K562 (cell line): ENCODE measurements around the gene SCYL1. TPM values are rescaled to one million over a fixed set of nuclear protein-coding genes. Genes with fewer than 3 reads are reported as not detected.

Experiments
- CSDE1 ChIP-seq, 2 experiments: fragments of 450-650 bp; IDR thresholded peaks; 2 replicates each; pipeline ENCODE4 v1.6.1; 2016; ENCODE audit warnings: mild to moderate bottlenecking in 1 of 2
- CTCF ChIP-seq, 3 experiments: IDR thresholded peaks in 2 of 3; conservative IDR thresholded peaks in 1 of 3; 2 replicates each; pipeline ENCODE4 v1.5.1; 2011 to 2012; ENCODE audit warnings: low read length in 3 of 3, mild to moderate bottlenecking in 3 of 3, control low read depth in 2 of 3, improper control_type of control experiment in 1 of 3, inconsistent platforms in 1 of 3, low read depth in 1 of 3, mixed read lengths in 1 of 3, moderate library complexity in 1 of 3; ENCODE audit not compliant: insufficient read depth in 2 of 3
- DPF2 ChIP-seq: fragments of 450-650 bp; IDR thresholded peaks from 2 replicates; pipeline ENCODE4 v1.6.1; 2016
- HLTF ChIP-seq: fragments of 450-650 bp; IDR thresholded peaks from 2 replicates; pipeline ENCODE4 v1.6.1; 2016
- HMGXB4 ChIP-seq: sonication (generic); formaldehyde crosslinking; IDR thresholded peaks from 2 replicates; pipeline ENCODE4 v1.8.1; 2023; ENCODE audit warnings: mild to moderate bottlenecking, missing genetic modification reagents
- HNRNPL ChIP-seq: fragments of 200-400 bp; formaldehyde crosslinking; IDR thresholded peaks from 2 replicates; pipeline ENCODE4 v1.6.1; 2017; ENCODE audit warnings: low read depth, mild to moderate bottlenecking, low read length
- ID3 ChIP-seq, 2 experiments: fragments of 250-450 bp in 1 of 2; fragments of 450-650 bp in 1 of 2; sonication (Bioruptor Pico) in 1 of 2; IDR thresholded peaks; 2 replicates each; pipeline versions ENCODE4 v1.6.1 to v1.8.0; 2016 to 2021; ENCODE audit warnings: mild to moderate bottlenecking in 2 of 2, moderate library complexity in 2 of 2, missing compliant biosample characterization in 1 of 2, missing genetic modification characterization in 1 of 2
- MAFK ChIP-seq: IDR thresholded peaks from 2 replicates; pipeline ENCODE4 v1.6.1; 2011; ENCODE audit warnings: low read length, improper control_type of control experiment
- POU5F1 ChIP-seq: fragments of 150-350 bp; IDR thresholded peaks from 2 replicates; pipeline ENCODE4 v1.6.1; 2014; ENCODE audit warnings: borderline replicate concordance, low read length, low read depth, mild to moderate bottlenecking; ENCODE audit not compliant: partially characterized antibody
- RNF2 ChIP-seq: sonication (generic); IDR thresholded peaks from 2 replicates; pipeline ENCODE4 v1.6.1; 2016
- SMARCB1 ChIP-seq: IDR thresholded peaks from 2 replicates; pipeline ENCODE4 v1.6.1; 2011; ENCODE audit warnings: improper control_type of control experiment, low read depth; ENCODE audit not compliant: insufficient read length
- STAT5B ChIP-seq: fragments of 250-450 bp; sonication (Bioruptor Pico); IDR thresholded peaks from 2 replicates; pipeline ENCODE4 v1.8.0; 2021; ENCODE audit warnings: mild to moderate bottlenecking, inconsistent platforms
- TBL1XR1 ChIP-seq, 2 experiments: IDR thresholded peaks; 2 replicates each; pipeline ENCODE4 v1.6.1; 2012; ENCODE audit warnings: improper control_type of control experiment in 2 of 2, low read length in 2 of 2, mild to moderate bottlenecking in 1 of 2
- XRCC4 ChIP-seq: IDR thresholded peaks from one replicate; pipeline ENCODE4 v1.6.1; 2011; ENCODE audit not compliant: insufficient read depth, insufficient read length; ENCODE audit errors: extremely low read depth
- ZNF280A ChIP-seq: fragments of 450-650 bp; IDR thresholded peaks from 2 replicates; pipeline ENCODE4 v1.6.1; 2018; ENCODE audit warnings: mild to moderate bottlenecking, low read depth; ENCODE audit not compliant: partially characterized antibody
- ZNF324 ChIP-seq: fragments of 250-450 bp; sonication (Bioruptor Pico); IDR thresholded peaks from 2 replicates; pipeline ENCODE4 v1.4.0; 2020; ENCODE audit warnings: mild to moderate bottlenecking
- ZNF445 ChIP-seq: fragments of 250-450 bp; sonication (Bioruptor Pico); IDR thresholded peaks from 2 replicates; pipeline ENCODE4 v1.4.0; 2020; ENCODE audit warnings: low read depth, mild to moderate bottlenecking, moderate library complexity
- ZNF518B ChIP-seq: fragments of 250-450 bp; sonication (Bioruptor Pico); IDR thresholded peaks from 2 replicates; pipeline ENCODE4 v1.5.0; 2021; ENCODE audit warnings: mild to moderate bottlenecking, moderate library complexity
- ZNF76 ChIP-seq: fragments of 250-450 bp; sonication (Bioruptor Pico); IDR thresholded peaks from 2 replicates; pipeline ENCODE4 v1.4.0; 2020; ENCODE audit warnings: mild to moderate bottlenecking, moderate library complexity, borderline replicate concordance
- ZNF766 ChIP-seq: fragments of 200-800 bp; sonication (Bioruptor generic); conservative IDR thresholded peaks from 2 replicates; pipeline ENCODE4 v1.6.1; 2016; ENCODE audit warnings: missing genetic modification characterization, missing compliant biosample characterization
- ZSCAN32 ChIP-seq: fragments of 450-650 bp; formaldehyde crosslinking; IDR thresholded peaks from 2 replicates; pipeline ENCODE4 v1.4.0; 2020; ENCODE audit warnings: mild to moderate bottlenecking, moderate library complexity
- polyA plus RNA-seq, 8 experiments: library from polyadenylated mRNA; depleted of rRNA in 4 of 8; stranded (reverse) in 5 of 8; unstranded in 3 of 8; fragments of >200 nt; fragmentation: Nextera tagmentation in 2 of 8; fragmentation: Illumina TruSeq in 1 of 8; extraction: Ambion mirVana in 2 of 8; extraction: Trizol in 1 of 8; gene quantifications; 2 replicates each; pipeline versions ENCODE4 v1.2.1 to v1.2.3, GENCODE V29; 2011 to 2014; ENCODE audit warnings: inconsistent platforms in 1 of 8, missing spikeins in 1 of 8
- total RNA-seq, 7 experiments: library from RNA; depleted of rRNA in 6 of 7; stranded (reverse); fragments of >200 nt in 6 of 7; fragmentation: Illumina TruSeq in 2 of 7; extraction: Trizol in 2 of 7; gene quantifications; 2 replicates each; pipeline versions ENCODE4 v1.2.1 to v1.2.3, GENCODE V29; 2011 to 2021; ENCODE audit warnings: low replicate concordance in 1 of 7

The SCYL1 gene
- total and polyA plus RNA-seq, 9 of the 15 experiments (the other 6 are each of a cell fraction or from before 2014, with no cell fraction given), result 1.9 to 145 (median 57.6) TPM

- TF ChIP-seq SMARCB1 (no peak), MAFK (no peak), ZNF445 (CRISPR knock-in tag) (no peak), XRCC4 (no peak), RNF2 (no peak), ID3 (CRISPR knock-in tag; IDR thresholded peaks at IDR 0.05) (no peak), ID3 (tag; IDR thresholded peaks at IDR 0.05) (no peak), ZNF280A (no peak), CTCF (IDR thresholded peaks at IDR 0.05 in 2 of 3, conservative IDR thresholded peaks at IDR 0.05 in 1 of 3; ENCODE audit: insufficient read depth in 2 of 3, low read depth in 1 of 3, low read length in 3 of 3) (no peak), HLTF (no peak), ZSCAN32 (CRISPR knock-in tag) (no peak), HNRNPL (no peak), DPF2 (peak; percentile 66), TBL1XR1 (IDR thresholded peaks at IDR 0.05; ENCODE audit: low read length in 2 of 2) (no peak), ZNF766 (CRISPR knock-in tag) (no peak), HMGXB4 (CRISPR knock-in tag) (no peak), POU5F1 (peak; percentile 61), STAT5B (CRISPR knock-in tag) (no peak), ZNF324 (CRISPR knock-in tag) (no peak), ZNF518B (CRISPR knock-in tag) (no peak), ZNF76 (CRISPR knock-in tag) (no peak), CSDE1 (IDR thresholded peaks at IDR 0.05) (no peak; a peak in 1 of 4 replicates)
Measured at GRCh38 chr11:65498727-65498976, 26.2 kb upstream of the SCYL1 start (continued).
